ENCODE measurements around the gene PPARD. TPM values are rescaled to one million over a fixed set of nuclear protein-coding genes. Genes with fewer than 3 reads are reported as not detected.
A peak's percentile ranks its signal among the peaks of the same experiment; 100 is the strongest.
"Not testable (repeated sequence)": the region's sequence is repeated elsewhere in the genome, so short reads cannot be mapped to it uniquely, and the experiment has no call there.

PPARD gene
- total RNA-seq, 1 experiment from 2014 or later = 24.7 TPM

DNA sequence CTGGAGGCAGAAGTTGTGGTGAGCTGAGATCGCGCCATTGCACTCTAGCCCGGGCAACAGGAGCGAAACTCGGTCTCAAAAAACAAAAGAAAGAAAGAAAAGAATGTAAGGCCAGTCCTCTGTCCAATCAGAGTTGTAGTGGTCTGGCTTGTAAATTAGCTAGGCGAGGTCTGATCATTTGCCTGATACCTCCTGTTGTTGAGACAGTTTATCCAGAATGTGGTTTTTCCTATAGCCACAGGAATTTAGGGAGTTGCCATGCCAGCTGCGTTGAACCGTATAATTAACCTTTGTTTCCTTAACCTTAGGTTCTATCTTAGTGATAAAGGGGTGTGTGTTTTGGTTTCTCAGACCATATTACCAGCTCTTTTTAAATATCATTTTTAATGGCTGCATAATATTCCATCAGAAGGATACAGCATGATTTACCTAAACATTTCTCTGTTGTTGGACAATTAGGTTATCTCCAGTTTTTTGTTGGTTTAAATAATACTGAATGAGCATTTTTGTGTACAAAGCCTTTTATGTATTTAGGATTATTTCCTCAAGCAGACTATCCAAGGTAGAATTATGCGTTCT lies 11.7 kb upstream of the PPARD start:
- TF ChIP-seq EZH2 (IDR thresholded peaks at IDR 0.05; ENCODE audit: low read depth) = no peak
- TF ChIP-seq, protein P1, sequence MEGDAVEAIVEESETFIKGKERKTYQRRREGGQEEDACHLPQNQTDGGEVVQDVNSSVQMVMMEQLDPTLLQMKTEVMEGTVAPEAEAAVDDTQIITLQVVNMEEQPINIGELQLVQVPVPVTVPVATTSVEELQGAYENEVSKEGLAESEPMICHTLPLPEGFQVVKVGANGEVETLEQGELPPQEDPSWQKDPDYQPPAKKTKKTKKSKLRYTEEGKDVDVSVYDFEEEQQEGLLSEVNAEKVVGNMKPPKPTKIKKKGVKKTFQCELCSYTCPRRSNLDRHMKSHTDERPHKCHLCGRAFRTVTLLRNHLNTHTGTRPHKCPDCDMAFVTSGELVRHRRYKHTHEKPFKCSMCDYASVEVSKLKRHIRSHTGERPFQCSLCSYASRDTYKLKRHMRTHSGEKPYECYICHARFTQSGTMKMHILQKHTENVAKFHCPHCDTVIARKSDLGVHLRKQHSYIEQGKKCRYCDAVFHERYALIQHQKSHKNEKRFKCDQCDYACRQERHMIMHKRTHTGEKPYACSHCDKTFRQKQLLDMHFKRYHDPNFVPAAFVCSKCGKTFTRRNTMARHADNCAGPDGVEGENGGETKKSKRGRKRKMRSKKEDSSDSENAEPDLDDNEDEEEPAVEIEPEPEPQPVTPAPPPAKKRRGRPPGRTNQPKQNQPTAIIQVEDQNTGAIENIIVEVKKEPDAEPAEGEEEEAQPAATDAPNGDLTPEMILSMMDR (conservative IDR thresholded peaks at IDR 0.05) = no peak
- ChIA-PET POLR2A (ENCODE audit: unreplicated experiment) (interaction anchor here (0.6 kb wide), 1 partner anchor 141 kb away, joined by 4 read pairs; no protein-coding TSS in a partner anchor), CTCF (no interaction called here)
- H3K27ac ChIP-seq = no peak overlapping the region
- H3K4me3 ChIP-seq = no peak overlapping the region
- DNase-seq = peak in 1 of 2 experiments; percentile 47
- H3K9me2 ChIP-seq (ENCODE audit: insufficient read depth) = no peaks in the 10 kb centered on the region
- H3K79me2 ChIP-seq (ENCODE audit: low read depth) = no peaks in the 10 kb centered on the region
- no peaks in the 10 kb centered on the region for H3K36me3 ChIP-seq (ENCODE audit: low read depth)
- 0 out of 2 replicates have a peak, but pooled peaks cover 3% of the 10 kb centered on the region for H3K4me1 ChIP-seq (replicated peaks; ENCODE audit: insufficient read depth)
- no peaks in the 10 kb centered on the region for H3K9me3 ChIP-seq (ENCODE audit: insufficient read depth, low read depth)
- peaks cover 4% of the 10 kb centered on the region; the same call in 1 of the 2 replicates for H3K27me3 ChIP-seq (ENCODE audit: insufficient read depth, low read depth)
- H3K4me2 ChIP-seq = no peak overlapping the region
- no peaks in the 10 kb centered on the region for H4K20me1 ChIP-seq (ENCODE audit: insufficient read depth)
- H3F3A ChIP-seq (ENCODE audit: insufficient read depth, low read depth) = no peaks in the 10 kb centered on the region
- intact Hi-C loops (cut with micrococcal nuclease; ENCODE audit: unreplicated experiment) = no loop called here
- no TSS peak for BruUV-seq (replicated peaks)
- no peak overlapping the region for H2AFZ ChIP-seq

DNA sequence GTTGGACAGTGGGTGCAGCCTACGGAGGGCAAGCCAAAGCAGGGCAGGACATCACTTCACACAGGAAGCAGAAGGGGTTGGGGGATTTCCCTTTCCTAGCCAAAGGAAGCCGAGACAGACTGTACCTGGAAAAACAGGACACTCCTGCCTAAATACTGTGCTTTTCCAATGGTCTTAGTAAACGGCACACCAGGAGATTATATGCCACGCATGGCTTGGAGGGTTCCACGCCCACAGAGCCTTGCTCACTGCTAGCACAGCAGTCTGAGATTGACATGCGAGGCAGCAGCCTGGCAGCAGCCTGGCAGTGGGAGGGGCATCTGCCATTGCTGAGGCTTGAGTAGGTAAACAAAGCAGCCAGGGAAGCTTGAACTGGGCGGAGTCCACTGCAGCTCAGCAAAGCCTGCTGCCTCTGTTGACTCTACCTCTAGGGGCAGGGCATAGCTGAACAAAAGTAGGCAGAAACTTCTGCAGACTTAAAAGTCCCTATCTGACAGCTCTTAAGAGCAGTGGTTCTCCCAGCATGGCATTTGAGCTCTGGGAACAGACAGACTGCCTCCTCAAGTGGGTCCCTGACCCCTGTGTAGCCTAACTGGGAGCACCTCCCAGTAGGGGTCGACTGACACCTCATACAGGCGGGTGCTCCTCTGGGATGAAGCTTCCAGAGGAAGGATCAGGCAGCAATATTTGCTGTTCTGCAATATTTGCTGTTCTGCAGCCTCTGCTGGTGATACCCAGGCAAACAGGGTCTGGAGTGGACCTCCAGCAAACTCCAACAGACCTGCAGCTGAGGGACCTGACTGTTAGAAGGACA lies 10.1 kb upstream of the PPARD start:
- H3K9me2 ChIP-seq (ENCODE audit: insufficient read depth); intact Hi-C loops (cut with micrococcal nuclease; ENCODE audit: unreplicated experiment); H3K79me2 ChIP-seq (ENCODE audit: low read depth); H3K27me3 ChIP-seq (ENCODE audit: insufficient read depth, low read depth); POLR2A ChIA-PET (ENCODE audit: unreplicated experiment); H4K20me1 ChIP-seq (ENCODE audit: insufficient read depth); H3K9me3 ChIP-seq (ENCODE audit: insufficient read depth, low read depth); H2AFZ ChIP-seq; H3F3A ChIP-seq (ENCODE audit: insufficient read depth, low read depth); H3K36me3 ChIP-seq (ENCODE audit: low read depth); H3K4me1 ChIP-seq (replicated peaks; ENCODE audit: insufficient read depth); H3K4me3 ChIP-seq; BruUV-seq (replicated peaks); H3K27ac ChIP-seq: not testable (repeated sequence)
- TF ChIP-seq, protein P1 (conservative IDR thresholded peaks at IDR 0.05) = peak; percentile 37; the same call in 1 of the 2 replicates
- peak overlapping the region; percentile 51; the same call in 1 of the 2 replicates for H3K4me2 ChIP-seq
- peak; percentile 68 to 74 for DNase-seq
- CTCF ChIA-PET = interaction anchor here (0.7 kb wide), 1 partner anchor 10 kb away, joined by 9 read pairs; no protein-coding TSS in a partner anchor

DNA sequence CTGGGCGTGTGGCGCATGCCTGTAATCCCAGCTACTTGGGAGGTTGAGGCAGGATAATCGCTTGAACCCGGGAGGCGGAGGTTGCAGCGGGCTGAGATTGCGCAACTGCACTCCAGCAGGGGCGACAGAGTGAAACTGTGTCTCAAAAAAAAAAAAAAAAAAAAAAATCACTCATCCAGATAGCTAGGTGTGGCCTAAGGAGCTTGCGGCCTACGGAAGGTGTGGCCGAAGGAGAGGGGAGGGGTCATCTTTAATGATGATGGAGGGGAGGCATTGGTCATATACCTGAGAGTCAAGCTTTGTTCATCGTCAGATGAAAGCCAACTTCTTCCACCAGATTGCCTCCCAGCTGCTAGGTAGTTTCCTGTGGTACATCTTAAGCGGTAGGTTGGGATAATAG lies 801 bp upstream of the PPARD start:
- Histone ChIP-seq H3K27ac (peak overlapping the region; percentile 95), H3K27me3 (ENCODE audit: insufficient read depth, low read depth) (no peaks in the 10 kb centered on the region), H3K9me3 (ENCODE audit: insufficient read depth, low read depth) (no peaks in the 10 kb centered on the region), H3K9me2 (ENCODE audit: insufficient read depth) (no peaks in the 10 kb centered on the region), H3K4me1 (replicated peaks; ENCODE audit: insufficient read depth) (peaks cover 25% of the 10 kb centered on the region), H3K4me2 (peak overlapping the region; percentile 72), H4K20me1 (ENCODE audit: insufficient read depth) (no peaks in the 10 kb centered on the region), H3K4me3 (peak overlapping the region; percentile 45), H3K36me3 (ENCODE audit: low read depth) (no peaks in the 10 kb centered on the region), H3K79me2 (ENCODE audit: low read depth) (peaks cover 26% of the 10 kb centered on the region), H3F3A (ENCODE audit: insufficient read depth, low read depth) (peaks cover 13% of the 10 kb centered on the region; the same call in 1 of the 2 replicates), H2AFZ (peak overlapping the region; percentile 26; the same call in 1 of the 2 replicates)
- ChIA-PET CTCF (interaction anchor here (0.5 to 1.8 kb wide), 12 partner anchors 9 to 469 kb away, joined by 3 to 25 read pairs (median 6); partner anchors contain the start of genes FANCE, RPL10A and TEAD3), POLR2A (ENCODE audit: unreplicated experiment) (interaction anchor here (0.6 to 0.7 kb wide), 5 partner anchors 23 to 155 kb away, joined by 3 to 18 read pairs (median 9); partner anchors contain the start of gene TEAD3)
- DNase-seq = peak; percentile 38 to 81
- BruUV-seq (replicated peaks) = no TSS peak
- TF ChIP-seq, protein P1 (conservative IDR thresholded peaks at IDR 0.05) = no peak
- no peak for TF ChIP-seq EZH2 (IDR thresholded peaks at IDR 0.05; ENCODE audit: low read depth)
- intact Hi-C loops (cut with micrococcal nuclease; ENCODE audit: unreplicated experiment) = no loop called here

All from PC-9 (cell line).